HG03097 (cell line): Measurements from ENCODE around the gene TMEM52.
A peak's percentile ranks its signal among the peaks of the same experiment; 100 is the strongest.
"Not testable (repeated sequence)": the region's sequence is repeated elsewhere in the genome, so short reads cannot be mapped to it uniquely, and the experiment has no call there.

Experiments used
- ATAC-seq: cut with Tn5 transposase; IDR thresholded peaks from one replicate; pipeline ENCODE4 v1.9.1; 2021; ENCODE audit not compliant: unreplicated experiment, low FRiP score

Gene TMEM52

GRCh38 chr1:1895456-1896336 lies 23.4 kb downstream of the TMEM52 start:
- ATAC-seq: no peak

- ATAC-seq: no peak
These were observed 24.0 kb downstream of the TMEM52 start for GRCh38 chr1:1895060-1895418.

GRCh38 chr1:1894354-1895059 lies 24.6 kb downstream of the TMEM52 start:
- no peak for ATAC-seq

- no peak for ATAC-seq
These were observed 25.1 kb downstream of the TMEM52 start for GRCh38 chr1:1893997-1894353.

GRCh38 chr1:1893291-1893985 lies 25.6 kb downstream of the TMEM52 start:
- ATAC-seq: no peak

- no peak for ATAC-seq
These were observed 26.3 kb downstream of the TMEM52 start for GRCh38 chr1:1892763-1893120.

- ATAC-seq: no peak
These were observed 26.9 kb downstream of the TMEM52 start for GRCh38 chr1:1892079-1892762.

GRCh38 chr1:1891349-1892078 lies 27.6 kb downstream of the TMEM52 start:
- ATAC-seq: no peak

GRCh38 chr1:1890506-1891348 lies 28.4 kb downstream of the TMEM52 start, which contains the start of gene GNB1:
Gene GNB1 (minus strand): TSS chr1:1891087. CDS start chr1:1825453, 65,634 bp downstream.
- ATAC-seq: peak; percentile 62

GRCh38 chr1:1889847-1890505 lies 29.1 kb downstream of the TMEM52 start:
- ATAC-seq: peak; percentile 39

- no peak for ATAC-seq
These were observed 29.9 kb downstream of the TMEM52 start for GRCh38 chr1:1889090-1889750.

GRCh38 chr1:1883890-1884289 lies 35.2 kb downstream of the TMEM52 start:
- ATAC-seq: not testable (repeated sequence)

- no peak for ATAC-seq
These were observed 35.8 kb downstream of the TMEM52 start for GRCh38 chr1:1883092-1883873.

- ATAC-seq: no peak
These were observed 37.4 kb downstream of the TMEM52 start for GRCh38 chr1:1881727-1882126.

GRCh38 chr1:1880617-1881312 lies 38.3 kb downstream of the TMEM52 start:
- no peak for ATAC-seq

- ATAC-seq: no peak
These were observed 39.1 kb downstream of the TMEM52 start for GRCh38 chr1:1879942-1880341.
